Cardiac septum (tissue), 1 donor: Measurements from ENCODE around the gene NDUFB5. TPM values are rescaled to one million over a fixed set of nuclear protein-coding genes. Genes with fewer than 3 reads are reported as not detected.

Experiments
- DNase-seq: peaks from one replicate; pipeline ENCODE4 v3.0.0-alpha.2; 2020; ENCODE audit warnings: low spot score
- intact Hi-C: fragments of 100-400 bp; cut with DNase I; formaldehyde crosslinking; loops from one replicate; pipeline ENCODE4 v1.14.0; 2022
- long read RNA-seq: library from polyadenylated mRNA; unstranded; transcript quantifications from one replicate; pipeline ENCODE4 v2.0.0, GENCODE V29; 2021
- total RNA-seq: library from RNA; stranded (reverse); fragmentation: NEBNext Ultra II Directional; extraction: Animal tissue kit (Norgen Biotek cat#: 25700); gene quantifications from one replicate; pipeline ENCODE4 v1.2.1, GENCODE V29; 2021
- donor health status: DM: no; HTN: no; CAD: no.

NDUFB5 gene
- 258 TPM for total RNA-seq
- long read RNA-seq, full-length matches to known transcripts = 108 of 113 reads
- long read RNA-seq, partial matches to known transcripts = 0 of 113 reads
- long read RNA-seq, other reads (novel, unspliced or antisense) = 5 of 113 reads

GRCh38 chr3:179604321-179605078, at the start of gene NDUFB5, which contains the start of gene MRPL47:
Gene NDUFB5, plus strand, starts transcription at chr3:179604794. Its CDS starts 22 bp downstream, at chr3:179604816.
Gene MRPL47, minus strand, starts transcription at chr3:179604638. Its CDS starts 14 bp downstream, at chr3:179604624.
- peak; percentile 98 for DNase-seq
- intact Hi-C loops = loop anchor here (2.0 to 5.0 kb wide), 3 partner anchors 42 to 256 kb away; partner anchors contain the start of genes ACTL6A and USP13

- intact Hi-C loops = loop anchor here (2.0 to 10.0 kb wide), 2 partner anchors 104 to 138 kb away; partner anchors contain the start of gene GNB4
- peak; percentile 80 for DNase-seq
Observed at GRCh38 chr3:179558742-179559364, 45.7 kb upstream of the NDUFB5 start.

GRCh38 chr3:179560791-179561190, 43.8 kb upstream of the NDUFB5 start:
- DNase-seq = no peak
- intact Hi-C loops = loop anchor here (5.0 kb wide), 3 partner anchors 42 to 413 kb away; partner anchors contain the start of genes MFN1, MRPL47, NDUFB5 and PIK3CA

- intact Hi-C loops = loop anchor here (5.0 kb wide), 3 partner anchors 40 to 415 kb away; partner anchors contain the start of genes MFN1, MRPL47, NDUFB5 and PIK3CA
Observed at GRCh38 chr3:179562591-179563270, 41.9 kb upstream of the NDUFB5 start, which contains the start of gene ACTL6A. Gene ACTL6A, plus strand, starts transcription at chr3:179562926. Its CDS starts 167 bp downstream, at chr3:179563093.

GRCh38 chr3:179563271-179563783, 41.3 kb upstream of the NDUFB5 start:
- intact Hi-C loops = loop anchor here (5.0 kb wide), 3 partner anchors 39 to 416 kb away; partner anchors contain the start of genes MFN1, MRPL47, NDUFB5 and PIK3CA
- peak; percentile 77 for DNase-seq

More at GRCh38 chr3:179562591-179563270, 41.9 kb upstream of the NDUFB5 start, which contains the start of gene ACTL6A:
- DNase-seq = peak; percentile 100

- no peak for DNase-seq
- intact Hi-C loops = no loop called here
Observed at GRCh38 chr3:179565496-179565895, 39.1 kb upstream of the NDUFB5 start.

GRCh38 chr3:179580992-179581391, 23.6 kb upstream of the NDUFB5 start:
- intact Hi-C loops = no loop called here

GRCh38 chr3:179589143-179589542, 15.5 kb upstream of the NDUFB5 start:
- intact Hi-C loops = no loop called here
- no peak for DNase-seq

More at GRCh38 chr3:179580992-179581391, 23.6 kb upstream of the NDUFB5 start:
- no peak for DNase-seq

- no peak for DNase-seq
- intact Hi-C loops = no loop called here
Observed at GRCh38 chr3:179590669-179591068, 13.9 kb upstream of the NDUFB5 start.

GRCh38 chr3:179591313-179591712, 13.3 kb upstream of the NDUFB5 start:
- intact Hi-C loops = no loop called here
- no peak for DNase-seq

GRCh38 chr3:179599531-179599930, 5.1 kb upstream of the NDUFB5 start:
- intact Hi-C loops = no loop called here
- DNase-seq = no peak

GRCh38 chr3:179603321-179603720, 1.3 kb upstream of the NDUFB5 start:
- intact Hi-C loops = loop anchor here (5.0 kb wide), 1 partner anchor 41 kb away; the partner anchor contains the start of gene ACTL6A
- no peak for DNase-seq

GRCh38 chr3:179603831-179604230, 763 bp upstream of the NDUFB5 start:
- intact Hi-C loops = loop anchor here (2.0 to 5.0 kb wide), 2 partner anchors 42 to 255 kb away; partner anchors contain the start of gene ACTL6A
- DNase-seq = no peak

GRCh38 chr3:179606534-179607085, 2.0 kb downstream of the NDUFB5 start:
- intact Hi-C loops = loop anchor here (5.0 kb wide), 1 partner anchor 46 kb away; the partner anchor contains the start of gene USP13
- DNase-seq = no peak

GRCh38 chr3:179608931-179609720, 4.5 kb downstream of the NDUFB5 start:
- intact Hi-C loops = loop anchor here (5.0 kb wide), 1 partner anchor 43 kb away; the partner anchor contains the start of gene USP13
- no peak for DNase-seq

GRCh38 chr3:179610066-179610465, 5.5 kb downstream of the NDUFB5 start:
- intact Hi-C loops = no loop called here
- no peak for DNase-seq

- no peak for DNase-seq
- intact Hi-C loops = no loop called here
Observed at GRCh38 chr3:179613807-179614206, 9.2 kb downstream of the NDUFB5 start.
